Brain pericyte (primary cell): ENCODE data around the gene APCDD1L.
"Not testable (repeated sequence)": the region's sequence is repeated elsewhere in the genome, so short reads cannot be mapped to it uniquely, and the experiment has no call there.

Experiments
- DNase-seq: peaks from one replicate; pipeline ENCODE4 v3.0.0-alpha.2; 2012; ENCODE audit warnings: low read depth, low spot score

Gene APCDD1L

DNA sequence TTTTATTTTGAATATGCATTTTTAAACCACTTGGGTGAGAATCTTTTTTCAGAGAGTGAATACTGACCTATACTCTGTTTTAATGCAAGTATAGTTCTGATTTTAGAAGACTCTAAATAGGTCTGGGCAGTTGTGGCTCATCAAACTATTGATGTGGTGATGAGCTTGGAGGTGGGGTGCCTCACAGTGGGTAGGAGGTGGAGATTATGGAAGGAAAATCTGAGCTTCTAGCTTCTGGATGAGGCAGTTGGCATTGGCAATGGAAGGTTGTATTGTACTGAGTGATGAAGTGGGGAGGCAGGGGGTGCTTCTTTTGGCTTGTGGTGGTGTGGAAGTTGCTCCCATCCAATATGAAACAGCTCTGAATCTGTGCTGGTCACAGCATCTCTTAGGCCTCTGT lies 73.5 kb downstream of the APCDD1L start:
- no peak for DNase-seq

DNA sequence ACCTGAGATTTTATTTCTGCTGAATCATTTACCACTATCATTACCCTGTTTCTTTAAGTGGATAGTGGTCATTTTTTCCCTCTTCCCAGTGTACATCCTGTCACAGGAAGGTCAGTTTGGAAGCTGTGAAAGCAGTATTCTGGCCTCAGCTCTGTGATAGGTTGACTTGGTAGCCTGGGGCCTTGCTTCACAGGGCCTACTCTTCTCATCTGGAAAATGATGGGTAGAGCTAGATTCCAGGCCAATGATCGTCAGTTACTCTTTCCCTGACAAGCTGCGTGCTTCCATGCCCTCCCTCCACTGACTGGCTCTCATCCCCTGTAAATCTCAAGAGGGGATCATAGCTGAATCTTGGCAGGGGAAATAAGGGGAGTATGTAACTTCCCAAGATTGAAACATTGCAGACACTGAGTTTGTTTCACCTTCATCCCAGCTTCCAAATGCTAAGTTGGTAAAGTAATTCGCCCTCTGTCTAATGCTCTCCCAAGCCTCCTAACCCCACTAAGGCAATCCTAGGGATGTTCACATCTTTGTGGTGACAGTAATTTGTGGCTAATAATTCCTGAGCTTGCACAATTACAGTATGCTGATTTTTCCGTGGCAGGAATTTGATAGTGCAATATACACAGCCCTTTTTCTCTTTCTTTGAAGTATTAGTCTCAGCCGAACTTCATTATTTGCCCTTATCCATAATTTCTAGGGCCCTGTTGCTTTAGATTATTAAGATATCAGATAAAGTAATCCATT lies 75.0 kb downstream of the APCDD1L start:
- no peak for DNase-seq

DNA sequence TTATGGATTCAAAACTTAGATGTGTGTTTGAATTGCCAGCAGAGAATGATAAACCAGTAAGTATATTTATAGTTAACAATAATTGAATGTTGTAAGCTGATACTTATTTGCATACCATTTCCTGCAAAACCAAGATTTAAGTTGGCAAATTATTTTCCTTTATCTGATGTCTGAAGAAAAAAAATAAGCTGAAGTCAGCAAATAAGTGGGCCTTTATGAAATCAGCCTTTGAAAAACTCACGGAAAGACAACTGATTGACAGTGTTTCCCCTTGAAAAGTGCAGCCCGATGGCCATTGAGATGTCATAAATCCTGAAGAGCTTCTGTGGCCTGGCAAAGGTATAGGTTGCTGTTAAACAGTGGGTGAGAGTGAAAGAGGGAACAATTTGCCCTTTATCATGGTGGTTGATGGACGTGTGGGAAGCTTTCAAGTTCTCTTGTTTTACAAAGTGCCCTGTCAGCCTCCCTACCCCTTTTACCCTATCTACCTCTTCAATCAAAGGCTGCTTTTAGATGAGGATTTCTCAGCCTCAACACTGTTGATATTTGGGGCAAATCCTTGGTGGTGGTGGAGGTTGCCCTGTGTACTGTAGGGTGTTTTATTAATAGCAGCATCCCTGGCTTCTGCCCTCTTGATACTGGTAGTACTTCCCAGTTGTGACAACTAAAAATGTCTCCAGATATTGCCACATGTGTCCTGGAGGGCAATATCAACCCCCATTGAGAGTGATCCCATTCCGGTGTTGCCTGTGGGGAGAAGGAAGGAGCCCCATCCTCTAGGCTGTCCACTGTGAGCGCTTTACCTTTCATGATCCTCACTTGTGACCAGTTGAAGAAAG lies 76.0 kb downstream of the APCDD1L start:
- no peak for DNase-seq

DNA sequence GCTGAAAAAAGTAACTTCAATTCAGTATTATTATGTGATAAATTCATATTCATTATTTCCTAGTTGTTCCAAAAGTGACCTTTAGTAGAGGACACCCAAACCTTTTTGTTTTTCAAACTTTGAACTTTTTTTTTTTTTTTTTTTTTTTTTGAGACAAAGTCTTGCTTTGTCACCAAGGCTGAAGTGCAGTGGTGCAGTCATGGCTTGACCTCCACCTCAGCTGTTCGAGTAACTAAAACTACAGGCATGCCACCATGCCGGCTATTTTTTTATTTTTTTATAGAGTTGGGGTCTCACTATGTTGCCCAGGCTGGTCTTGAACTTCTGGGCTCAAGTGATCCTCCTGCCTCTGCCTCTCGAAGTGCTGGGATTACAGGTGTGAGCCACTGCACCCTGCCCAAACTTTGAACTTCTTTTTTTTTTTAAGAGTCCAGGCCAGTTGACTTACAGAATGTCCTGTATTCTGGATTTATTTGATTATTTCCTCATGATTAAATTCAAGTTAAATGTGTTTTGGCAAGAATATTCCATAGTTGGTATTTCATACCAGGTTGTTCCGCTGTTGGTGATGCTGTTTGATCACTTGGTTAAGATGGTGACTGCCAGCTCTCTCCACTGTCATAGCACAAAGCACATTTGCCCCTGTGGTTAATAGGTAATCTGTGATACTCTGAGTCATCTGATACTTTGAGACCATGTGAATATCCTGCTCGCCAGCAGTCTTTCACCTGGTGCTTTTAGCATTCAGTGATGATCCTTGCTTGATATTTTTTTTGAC lies 78.1 kb downstream of the APCDD1L start:
- no peak for DNase-seq

DNA sequence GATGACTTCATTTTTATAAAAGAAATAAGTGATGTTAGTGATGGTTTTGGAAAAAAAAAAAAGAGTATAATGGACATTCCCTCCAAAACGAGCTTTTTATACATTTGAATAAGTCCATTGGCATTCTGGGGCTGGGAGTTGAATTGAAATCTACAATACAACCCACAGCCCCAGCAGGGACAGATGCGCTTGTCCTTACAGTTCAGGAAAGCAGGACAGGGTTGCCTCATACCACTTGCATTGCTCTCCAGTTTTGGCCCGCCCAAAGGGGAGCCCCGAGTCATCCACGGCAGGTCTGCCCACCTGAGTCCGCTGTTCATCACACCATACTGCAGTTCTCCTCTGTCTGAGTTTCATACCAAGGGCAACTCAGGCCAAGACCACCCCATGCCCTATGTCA lies 80.0 kb downstream of the APCDD1L start:
- no peak for DNase-seq

DNA sequence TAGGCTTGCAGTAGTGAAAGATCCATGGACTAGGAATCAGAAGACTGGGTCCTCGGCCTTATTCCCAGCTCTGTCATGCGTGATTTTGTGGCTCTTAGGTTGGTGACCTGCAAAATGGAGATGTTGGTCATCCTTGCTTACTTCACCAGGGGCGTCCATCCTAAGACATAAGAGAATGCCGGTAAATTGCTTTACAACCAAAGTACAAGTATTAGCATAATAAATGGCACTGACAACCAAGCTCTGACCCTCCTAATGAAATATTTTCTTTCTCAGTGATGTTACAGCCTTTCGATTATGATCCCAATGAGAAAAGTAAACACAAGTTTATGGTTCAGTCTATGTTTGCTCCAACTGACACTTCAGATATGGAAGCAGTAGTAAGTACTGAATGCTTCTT lies 80.9 kb downstream of the APCDD1L start:
- DNase-seq: no peak

DNA sequence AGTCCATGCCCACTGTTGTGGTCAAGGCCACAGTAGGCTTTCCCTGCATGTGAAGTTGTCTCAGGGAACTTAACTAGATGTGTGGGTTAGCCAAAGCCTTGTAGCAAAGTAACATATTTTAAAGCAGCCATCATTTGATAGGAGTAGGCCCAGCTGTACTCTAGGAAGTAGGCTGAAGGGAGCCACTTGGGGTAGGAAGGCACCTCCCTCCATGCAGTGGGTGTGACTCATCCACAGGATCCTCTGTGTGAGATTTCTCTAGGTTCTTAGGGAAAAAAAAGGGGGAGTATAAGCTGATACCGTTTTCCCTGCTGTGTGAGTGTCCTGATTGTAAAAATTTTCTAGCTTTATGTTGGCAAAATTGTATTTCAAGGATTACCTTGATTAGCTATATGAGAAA lies 81.4 kb downstream of the APCDD1L start:
- DNase-seq: no peak

DNA sequence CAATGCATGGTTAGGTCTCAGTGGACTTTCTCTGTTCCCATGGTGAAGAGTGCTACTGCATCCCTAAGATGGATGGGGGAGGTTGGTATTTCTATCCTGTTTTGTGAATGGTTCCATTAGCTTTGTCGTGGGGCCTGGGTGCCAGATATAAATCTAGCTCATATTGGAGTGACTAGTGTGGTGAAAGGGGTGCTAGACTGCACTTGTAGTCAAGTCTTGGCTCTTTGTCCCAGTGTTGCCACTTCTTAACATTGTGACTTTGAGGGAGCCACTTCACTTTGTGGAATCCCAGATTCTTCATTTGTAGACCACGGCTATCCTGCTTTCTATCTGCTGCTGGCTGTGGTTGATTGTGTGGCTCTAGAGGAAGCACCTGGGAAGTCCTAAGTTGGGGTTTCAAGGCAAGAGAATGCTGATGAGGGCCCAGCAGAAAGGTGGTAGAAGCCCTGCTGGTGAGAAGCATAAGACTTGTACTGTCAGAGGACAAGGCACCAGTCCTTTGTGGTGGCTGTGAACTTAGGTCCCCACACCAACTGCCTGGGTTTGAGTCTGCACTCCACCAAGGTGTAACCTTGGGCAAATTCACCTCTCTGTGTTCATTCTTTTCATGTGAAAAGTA lies 82.1 kb downstream of the APCDD1L start:
- no peak for DNase-seq

DNA sequence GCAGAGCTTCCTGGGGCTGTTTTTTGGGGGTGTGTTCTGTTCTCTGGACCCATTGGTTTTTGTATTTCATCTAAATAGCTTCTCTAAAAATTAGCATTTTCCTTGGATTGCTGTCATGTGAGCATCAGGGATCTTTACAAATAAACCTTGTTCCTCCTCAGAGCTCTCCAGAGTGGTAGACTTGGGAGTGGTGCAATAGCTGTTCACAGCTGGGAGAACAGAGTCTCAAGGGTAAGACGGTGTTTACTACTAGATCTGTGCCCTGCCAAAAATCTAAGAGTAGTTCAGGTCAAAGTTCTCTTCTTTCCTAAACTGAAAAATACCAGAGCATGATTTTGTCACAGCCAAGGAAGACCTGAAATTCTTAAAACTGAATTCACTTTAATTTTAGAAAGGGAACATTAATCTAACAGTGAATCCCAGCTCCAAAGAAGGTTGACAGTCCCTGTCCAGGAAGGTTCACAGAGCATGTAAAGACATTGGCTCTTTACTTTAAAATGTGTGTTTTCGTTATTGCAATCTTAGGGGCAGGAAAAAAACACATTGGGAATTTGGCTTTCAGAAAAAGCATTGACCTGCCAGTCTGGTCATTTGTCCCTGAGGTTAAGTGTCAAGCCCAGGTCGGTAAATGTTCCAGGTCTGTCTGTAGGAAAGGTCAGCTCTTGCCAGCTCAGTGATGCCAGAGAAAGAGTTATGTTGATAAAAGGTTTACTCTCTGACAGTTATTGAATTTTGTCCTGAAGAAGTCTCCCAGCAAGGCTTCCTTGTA lies 82.8 kb downstream of the APCDD1L start:
- no peak for DNase-seq

DNA sequence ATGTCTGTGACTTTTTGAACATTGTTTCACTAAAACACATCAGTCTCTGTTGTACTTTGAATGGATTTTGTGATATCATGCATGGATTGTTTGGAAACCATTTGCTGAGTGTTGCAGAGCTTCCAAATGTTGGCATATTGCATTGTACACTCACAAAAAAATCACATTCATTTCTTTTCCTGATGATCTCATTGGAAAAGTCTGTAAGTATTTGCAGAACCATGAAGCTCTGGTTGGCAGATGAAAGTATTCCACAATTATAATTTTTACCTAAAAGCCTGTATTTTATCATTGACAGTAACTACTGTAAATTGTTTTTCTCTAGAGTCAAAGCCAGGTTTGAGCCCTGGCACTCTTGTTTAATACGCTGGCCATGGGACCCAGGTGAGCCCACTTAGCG lies 84.1 kb downstream of the APCDD1L start:
- no peak for DNase-seq

DNA sequence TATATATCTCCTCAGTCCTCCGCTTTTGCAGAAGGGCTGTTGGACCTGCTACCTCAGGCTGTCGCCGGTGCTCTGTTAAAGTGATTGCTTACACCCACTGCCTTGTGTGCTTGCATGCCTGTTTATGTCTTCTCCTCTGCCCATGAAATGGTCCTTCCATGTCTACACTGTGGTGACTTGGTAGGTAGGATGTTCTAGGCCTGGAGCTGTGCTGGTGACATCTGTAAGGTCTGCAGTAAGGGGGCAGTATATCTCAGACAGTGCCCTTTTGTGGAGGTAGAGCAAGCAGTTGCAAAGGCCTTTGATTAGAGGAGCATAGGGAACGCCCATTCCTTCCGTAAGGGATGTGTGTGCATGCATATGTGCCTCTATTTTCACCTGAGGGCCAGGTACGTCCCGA lies 85.9 kb downstream of the APCDD1L start:
- DNase-seq: no peak

DNA sequence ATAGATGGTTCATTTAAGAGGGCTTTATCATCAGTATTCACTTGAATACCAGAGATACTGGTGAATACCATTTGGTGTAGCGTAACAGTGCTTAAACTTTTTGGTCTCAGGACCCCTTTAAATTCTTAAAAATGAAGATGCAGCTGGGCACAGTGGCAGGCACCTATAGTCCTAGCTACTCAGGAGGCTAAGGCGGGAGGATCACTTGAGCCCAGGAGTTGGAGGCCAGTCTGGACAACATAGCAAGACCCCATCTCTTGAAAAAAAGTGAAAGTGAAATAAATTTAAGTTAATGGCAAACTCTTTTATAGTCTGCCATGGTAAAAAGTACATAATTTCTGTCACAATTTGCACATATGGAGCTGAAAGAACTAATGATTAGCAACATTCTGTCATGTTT lies 86.8 kb downstream of the APCDD1L start:
- no peak for DNase-seq

DNA sequence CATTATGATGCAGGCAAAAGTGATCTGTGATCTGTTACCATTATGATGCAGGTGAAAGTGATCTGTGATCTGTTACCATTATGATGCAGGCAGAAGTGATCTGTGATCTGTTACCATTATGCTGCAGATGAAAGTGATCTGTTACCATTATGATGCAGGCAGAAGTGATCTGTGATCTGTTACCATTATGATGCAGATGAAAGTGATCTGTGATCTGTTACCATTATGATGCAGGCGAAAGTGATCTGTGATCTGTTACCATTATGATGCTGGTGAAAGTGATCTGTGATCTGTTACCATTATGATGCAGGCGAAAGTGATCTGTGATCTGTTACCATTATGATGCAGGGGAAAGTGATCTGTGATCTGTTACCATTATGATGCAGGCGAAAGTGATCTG lies 87.6 kb downstream of the APCDD1L start:
- not testable (repeated sequence) for DNase-seq

DNA sequence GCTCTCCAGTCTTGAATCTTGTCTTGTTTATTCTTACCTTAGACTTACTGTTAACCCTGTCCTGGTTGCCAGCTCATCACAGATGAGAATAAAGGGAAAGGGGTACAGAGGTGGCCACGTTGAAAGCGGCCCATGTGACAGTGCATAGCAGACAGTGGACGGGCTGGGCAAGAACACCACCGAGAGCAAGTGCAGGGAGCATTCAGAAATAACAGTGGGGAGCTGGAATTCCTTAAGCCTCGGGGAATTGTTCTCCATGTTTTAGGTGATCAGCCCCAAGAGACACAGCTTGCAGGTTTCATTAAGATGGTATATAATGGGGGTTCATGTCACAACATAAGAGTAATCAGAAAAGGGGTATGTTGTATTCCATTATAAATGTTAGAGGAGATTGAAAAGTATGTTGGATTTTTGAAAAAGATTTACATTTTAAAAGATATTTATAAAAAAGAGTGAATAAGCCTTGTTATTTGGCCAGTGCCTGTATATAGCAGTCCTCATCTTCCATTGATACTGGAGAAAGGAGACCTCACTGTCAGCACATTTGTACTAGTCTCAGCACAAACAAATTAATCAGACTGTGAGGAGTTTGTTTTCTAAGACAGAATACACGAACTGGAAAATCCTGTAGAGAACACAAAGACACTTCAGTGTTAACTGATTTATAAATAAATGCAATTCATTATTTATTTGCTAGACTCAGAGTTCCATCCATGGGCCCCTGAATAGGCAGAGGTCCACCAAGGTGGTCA lies 90.8 kb downstream of the APCDD1L start:
- DNase-seq: no peak

DNA sequence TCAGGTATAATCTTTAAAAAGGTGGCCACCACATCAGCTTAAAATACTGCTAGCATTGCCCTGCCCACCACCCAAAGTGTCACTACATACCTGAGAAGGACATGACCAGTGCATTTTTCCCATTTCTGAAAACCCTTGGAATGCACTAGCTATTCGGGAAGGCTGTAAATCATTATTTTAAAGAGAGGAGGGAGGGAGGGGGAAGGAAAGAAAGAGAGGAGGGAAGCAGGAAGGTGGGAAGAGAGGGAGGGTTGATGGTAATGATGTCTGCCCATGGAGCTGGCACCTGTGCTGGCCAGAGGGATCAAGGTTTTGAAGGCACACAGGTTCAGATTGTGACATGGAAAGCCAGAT lies 93.7 kb downstream of the APCDD1L start:
- no peak for DNase-seq

DNA sequence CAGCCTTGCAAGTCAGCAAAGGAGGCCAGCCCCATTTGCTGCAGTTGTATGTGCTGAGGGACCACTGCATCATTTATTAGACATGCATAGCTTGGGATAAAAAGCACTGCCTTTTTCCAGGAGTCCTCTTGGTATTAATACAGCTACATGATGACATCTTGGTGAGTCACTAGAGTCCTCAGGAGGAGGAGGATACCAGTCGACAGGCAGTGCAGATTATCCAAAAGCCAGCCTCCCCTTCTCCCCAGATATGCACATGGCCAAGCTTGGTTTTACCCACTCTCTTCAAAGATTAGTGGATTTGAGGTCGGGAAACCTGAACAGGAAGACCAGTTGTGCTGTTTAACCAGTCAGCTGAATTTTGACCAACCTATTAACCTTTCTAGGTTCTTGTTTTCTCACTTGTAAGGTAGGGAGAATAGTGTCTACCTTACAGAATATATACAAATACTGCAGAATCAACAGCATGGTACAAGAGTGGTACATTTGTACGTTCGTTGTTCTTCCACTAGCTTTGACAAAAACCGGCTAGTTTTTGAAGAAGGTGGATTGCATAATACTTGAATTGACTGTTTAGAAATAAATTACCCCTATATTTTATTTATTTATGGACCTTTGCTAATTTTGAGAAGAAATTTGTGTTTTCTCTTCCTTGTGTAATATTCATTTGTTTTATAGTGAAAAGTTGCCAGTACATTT lies 94.3 kb downstream of the APCDD1L start:
- no peak for DNase-seq

DNA sequence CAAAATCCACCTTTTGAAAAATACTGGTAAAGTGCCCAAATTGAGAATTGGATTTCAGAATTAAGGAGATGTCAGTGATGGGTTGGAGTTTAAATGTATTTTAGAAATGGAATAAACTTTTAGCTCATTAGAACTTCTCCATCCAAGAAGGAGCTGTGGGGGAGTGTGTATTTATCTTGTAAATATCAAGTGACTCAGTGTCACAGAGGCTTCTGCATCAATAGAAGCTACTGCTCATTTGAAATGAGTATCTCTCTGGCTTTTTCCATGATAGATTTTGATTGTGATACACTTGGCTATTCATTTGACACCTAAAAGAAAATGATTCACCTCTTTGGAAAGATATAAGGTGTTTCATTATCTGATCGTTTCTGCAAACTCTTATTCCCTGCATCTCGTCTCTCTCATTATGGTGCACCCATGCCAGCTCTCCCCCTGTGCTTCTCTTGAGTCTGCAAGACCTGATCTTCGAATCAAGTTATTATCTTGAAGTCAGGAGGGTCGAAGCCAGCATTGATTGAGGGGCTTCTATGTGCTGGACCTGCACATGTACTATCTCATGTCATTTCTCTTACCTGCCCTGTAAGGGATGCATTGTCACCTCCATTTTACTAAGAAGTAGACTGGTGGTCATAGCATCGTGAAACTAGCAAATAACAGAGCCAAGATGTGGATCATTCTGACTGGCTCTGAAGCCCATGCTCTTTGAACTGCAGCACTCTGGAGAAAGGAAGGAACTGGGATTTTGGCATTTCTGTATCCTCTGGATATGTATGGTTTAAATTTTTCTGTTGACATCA lies 96.0 kb downstream of the APCDD1L start:
- no peak for DNase-seq

DNA sequence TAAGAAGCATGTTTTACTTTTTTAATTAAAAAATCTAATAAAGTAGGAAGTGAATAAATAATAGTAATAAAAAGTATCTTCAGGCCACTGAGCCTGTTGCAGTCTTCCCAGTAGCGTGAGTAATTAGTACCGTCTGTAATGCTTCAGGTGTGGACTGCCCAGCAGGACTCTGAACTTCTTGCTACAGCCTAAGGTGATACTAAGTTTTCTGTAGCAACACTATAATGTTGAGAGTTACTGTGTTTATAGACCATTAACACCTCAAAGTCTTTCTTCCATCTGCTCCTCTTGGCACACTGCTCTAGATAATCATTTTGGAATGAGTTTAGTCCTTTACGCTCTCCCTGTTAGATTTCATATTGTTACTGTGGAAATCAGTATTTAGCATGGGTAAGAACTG lies 97.8 kb downstream of the APCDD1L start:
- DNase-seq: no peak

DNA sequence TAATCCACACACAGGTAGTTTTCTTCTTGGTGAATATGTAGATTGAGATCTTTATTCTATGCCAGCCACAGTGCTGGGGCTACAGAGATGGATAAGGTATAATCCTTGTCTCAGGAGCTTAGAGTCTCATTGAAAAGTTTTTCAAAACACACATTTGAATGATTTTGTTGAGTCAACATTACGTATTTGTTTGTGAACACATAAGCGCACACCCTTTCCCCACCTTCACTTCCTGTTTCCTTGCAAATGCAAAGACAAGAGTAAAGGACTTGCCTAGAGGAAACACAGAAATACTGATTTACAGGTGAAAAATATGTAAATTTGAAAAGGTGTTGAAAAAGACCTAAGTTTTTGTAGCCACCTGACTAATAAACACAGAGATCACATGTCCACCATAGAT lies 98.4 kb downstream of the APCDD1L start:
- DNase-seq: no peak
